GM23248 (cell line): ENCODE results near the gene NEURL4. TPM values are rescaled to one million over a fixed set of nuclear protein-coding genes. Genes with fewer than 3 reads are reported as not detected.

Source experiments
- DNase-seq: peaks from one replicate; pipeline ENCODE4 v3.0.0-alpha.2; 2015
- H2AFZ ChIP-seq: fragments of 200-600 bp; sonication (generic); 2 replicates; pipeline ENCODE4 v1.6.1; 2016; ENCODE audit warnings: antibody characterized with exemption
- H3F3A ChIP-seq: fragments of 200-600 bp; sonication (generic); 2 replicates; pipeline ENCODE4 v1.6.1; 2016; ENCODE audit warnings: mild to moderate bottlenecking, antibody characterized with exemption, mixed run types; ENCODE audit not compliant: insufficient read depth
- H3K27ac ChIP-seq: fragments of 200-600 bp; sonication (generic); 2 replicates; pipeline ENCODE4 v1.5.1; 2016; ENCODE audit warnings: mild to moderate bottlenecking
- H3K27me3 ChIP-seq: fragments of 200-600 bp; sonication (generic); replicated peaks from 2 replicates; pipeline ENCODE4 v1.6.1; 2016; ENCODE audit warnings: mild to moderate bottlenecking; ENCODE audit not compliant: insufficient read depth
- H3K36me3 ChIP-seq: fragments of 200-600 bp; sonication (generic); 2 replicates; pipeline ENCODE4 v1.6.1; 2016; ENCODE audit warnings: low read depth, mild to moderate bottlenecking
- H3K4me1 ChIP-seq: fragments of 200-600 bp; sonication (generic); 2 replicates; pipeline ENCODE4 v1.6.1; 2016; ENCODE audit warnings: mild to moderate bottlenecking; ENCODE audit not compliant: insufficient read depth
- H3K4me2 ChIP-seq: fragments of 200-600 bp; sonication (generic); one replicate; pipeline ENCODE4 v1.6.1; 2016; ENCODE audit warnings: mild to moderate bottlenecking; ENCODE audit not compliant: unreplicated experiment
- H3K4me3 ChIP-seq: fragments of 200-600 bp; sonication (generic); 2 replicates; pipeline ENCODE4 v1.5.1; 2016; ENCODE audit warnings: mild to moderate bottlenecking
- H3K79me2 ChIP-seq: fragments of 200-600 bp; sonication (generic); 2 replicates; pipeline ENCODE4 v1.6.1; 2016; ENCODE audit warnings: mild to moderate bottlenecking; ENCODE audit not compliant: insufficient read depth
- H3K9ac ChIP-seq: fragments of 200-600 bp; sonication (generic); 2 replicates; pipeline ENCODE4 v1.6.1; 2016; ENCODE audit warnings: mild to moderate bottlenecking
- H3K9me2 ChIP-seq: fragments of 200-600 bp; sonication (generic); 2 replicates; pipeline ENCODE4 v1.6.1; 2016; ENCODE audit warnings: mixed run types, mild to moderate bottlenecking, moderate library complexity; ENCODE audit not compliant: insufficient read depth
- H3K9me3 ChIP-seq: fragments of 200-600 bp; sonication (generic); one replicate; pipeline ENCODE4 v1.6.1; 2017; ENCODE audit warnings: low read depth
- H4K20me1 ChIP-seq: fragments of 200-600 bp; sonication (generic); 2 replicates; pipeline ENCODE4 v1.6.0; 2016; ENCODE audit not compliant: insufficient read depth
- EZH2 ChIP-seq: fragments of 200-600 bp; sonication (generic); IDR thresholded peaks from 2 replicates; pipeline ENCODE4 v1.6.1; 2018; ENCODE audit warnings: antibody characterized with exemption, mild to moderate bottlenecking; ENCODE audit not compliant: insufficient read depth, poor library complexity, severe bottlenecking
- EZH2phosphoT487 ChIP-seq: fragments of 200-600 bp; sonication (generic); IDR thresholded peaks from 2 replicates; pipeline ENCODE4 v1.6.1; 2018; ENCODE audit warnings: antibody characterized with exemption, moderate library complexity, mild to moderate bottlenecking, low read depth; ENCODE audit not compliant: insufficient read depth
- WGBS, 2 experiments: methylation state at CpG; one replicate each; pipeline ENCODE4 v1.1.6; 2015 to 2017; ENCODE audit warnings: low lambda C conversion rate in 2 of 2, low coverage in 1 of 2; ENCODE audit errors: missing lambda C conversion rate in 2 of 2; 5-methylcytosine and 5-hydroxymethylcytosine counted together
- in situ Hi-C: fragments of 300-500 bp; cut with MboI; formaldehyde crosslinking; loops from 2 replicates; pipeline ENCODE4 v1.15.0; 2020
- polyA plus RNA-seq: library from polyadenylated mRNA; unstranded; fragments of >200 nt; fragmentation: Nextera tagmentation; extraction: Ambion mirVana; gene quantifications from 2 replicates; pipeline ENCODE4 v1.2.1, GENCODE V29; 2016
- total RNA-seq: library from RNA; depleted of rRNA; stranded (reverse); fragments of >200 nt; shearing (Covaris generic); gene quantifications from 2 replicates; pipeline ENCODE4 v1.2.3, GENCODE V29; 2014

The NEURL4 gene
- total and polyA plus RNA-seq, 2 experiments from 2014 or later = 2.0 to 12.8 TPM

- H3K9ac ChIP-seq = no peak overlapping the region
- H3K9me2 ChIP-seq = no peaks in the 10 kb centered on the region
- no peak overlapping the region for H2AFZ ChIP-seq
- no peak for DNase-seq
- no peak for TF ChIP-seq EZH2phosphoT487
- no peak for TF ChIP-seq EZH2
- H3K36me3 ChIP-seq = no peaks in the 10 kb centered on the region
- H3K9me3 ChIP-seq = no peaks in the 10 kb centered on the region
- in situ Hi-C loops = no loop called here
- peaks cover 20% of the 10 kb centered on the region; the same call in 1 of the 2 replicates for H3K27me3 ChIP-seq
- WGBS, 2 experiments = 69 to 70% methylated on average over 12 of the region's 12 CpGs
- no peaks in the 10 kb centered on the region for H4K20me1 ChIP-seq
- H3K79me2 ChIP-seq = no peaks in the 10 kb centered on the region
- no peak overlapping the region for H3K4me3 ChIP-seq
- H3K27ac ChIP-seq = no peak overlapping the region
- H3K4me2 ChIP-seq = no peak overlapping the region
- H3F3A ChIP-seq = no peaks in the 10 kb centered on the region
- no peaks in the 10 kb centered on the region for H3K4me1 ChIP-seq
Observed at GRCh38 chr17:7285679-7286078, 43.5 kb downstream of the NEURL4 start.

DNA sequence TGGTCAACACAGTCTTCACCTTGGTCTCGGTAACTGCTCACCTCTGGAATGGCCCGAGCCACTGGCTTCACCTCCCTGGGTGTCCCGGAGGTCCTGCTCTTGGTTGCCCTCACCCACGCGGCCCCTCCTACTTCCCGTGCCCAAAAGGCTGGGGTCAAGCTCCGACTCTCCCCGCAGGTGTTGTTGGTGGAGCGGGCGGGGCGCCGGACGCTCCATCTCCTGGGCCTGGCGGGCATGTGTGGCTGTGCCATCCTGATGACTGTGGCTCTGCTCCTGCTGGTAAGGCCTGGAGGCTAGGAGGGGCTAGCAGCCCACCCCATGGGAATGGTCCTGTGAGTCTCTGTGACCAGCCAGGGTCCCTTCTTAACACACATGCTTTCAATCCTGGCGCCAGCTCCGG lies 44.2 kb downstream of the NEURL4 start:
- Histone ChIP-seq H3K79me2 (no peaks in the 10 kb centered on the region), H4K20me1 (no peaks in the 10 kb centered on the region), H3K27ac (no peak overlapping the region), H3K9ac (no peak overlapping the region), H3K9me3 (no peaks in the 10 kb centered on the region), H3K4me3 (no peak overlapping the region), H3K4me2 (no peak overlapping the region), H3K4me1 (no peaks in the 10 kb centered on the region), H2AFZ (no peak overlapping the region), H3K9me2 (no peaks in the 10 kb centered on the region), H3K36me3 (no peaks in the 10 kb centered on the region), H3K27me3 (peaks cover 20% of the 10 kb centered on the region; the same call in 1 of the 2 replicates), H3F3A (peaks cover 5% of the 10 kb centered on the region; the same call in 1 of the 2 replicates)
- 82 to 84% methylated on average over 16 of the region's 16 CpGs for WGBS, 2 experiments
- no peak for DNase-seq
- TF ChIP-seq EZH2phosphoT487 (no peak), EZH2 (no peak)
- in situ Hi-C loops = no loop called here

GRCh38 chr17:7283471-7284216 lies 45.5 kb downstream of the NEURL4 start:
- Histone ChIP-seq H4K20me1 (no peaks in the 10 kb centered on the region), H3K79me2 (no peaks in the 10 kb centered on the region), H3K27ac (no peak overlapping the region), H3F3A (peaks cover 6% of the 10 kb centered on the region; the same call in 1 of the 2 replicates), H3K36me3 (no peaks in the 10 kb centered on the region), H3K4me2 (no peak overlapping the region), H3K4me3 (no peak overlapping the region), H3K27me3 (peaks cover 20% of the 10 kb centered on the region; the same call in 1 of the 2 replicates), H3K4me1 (no peaks in the 10 kb centered on the region), H3K9me2 (no peaks in the 10 kb centered on the region), H3K9me3 (no peaks in the 10 kb centered on the region), H2AFZ (no peak overlapping the region), H3K9ac (no peak overlapping the region)
- no peak for DNase-seq
- no peak for TF ChIP-seq EZH2phosphoT487
- TF ChIP-seq EZH2 = no peak
- in situ Hi-C loops = no loop called here
- 80 to 84% methylated on average over 18 of the region's 18 CpGs for WGBS, 2 experiments

DNA sequence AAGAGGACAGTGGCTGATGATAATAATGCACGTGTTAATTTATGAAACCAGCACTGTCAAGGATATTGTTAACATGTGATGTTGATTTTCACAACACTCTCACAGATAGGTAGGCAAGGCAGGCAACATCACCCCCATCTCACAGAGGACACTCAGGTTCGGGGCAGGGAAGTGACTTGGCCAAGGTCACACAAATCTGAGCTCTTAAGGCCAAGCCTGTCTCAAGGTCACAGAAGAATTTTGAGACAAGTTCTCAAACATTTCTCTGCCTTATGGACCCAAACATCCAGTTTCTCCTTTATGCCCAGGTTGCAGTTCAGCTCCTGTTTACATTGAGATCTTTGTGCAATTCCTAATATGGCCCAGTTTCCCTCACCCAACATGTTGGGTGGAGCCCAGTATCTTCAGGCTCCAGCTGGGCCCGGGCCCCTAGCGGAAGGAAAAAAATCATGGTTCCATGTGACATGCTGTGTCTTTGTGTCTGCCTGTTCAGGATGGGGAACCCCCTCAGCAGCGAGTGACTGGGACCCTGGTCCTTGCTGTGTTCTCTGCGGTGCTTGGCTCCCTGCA lies 46.3 kb downstream of the NEURL4 start:
- WGBS, 2 experiments = 32 to 48% methylated on average over 6 of the region's 6 CpGs
- no peaks in the 10 kb centered on the region for H3K36me3 ChIP-seq
- H2AFZ ChIP-seq = no peak overlapping the region
- H3K4me3 ChIP-seq = no peak overlapping the region
- no peak overlapping the region for H3K9ac ChIP-seq
- H3K27me3 ChIP-seq = peaks cover 16% of the 10 kb centered on the region; the same call in 1 of the 2 replicates
- no peak overlapping the region for H3K4me2 ChIP-seq
- H3K27ac ChIP-seq = no peak overlapping the region
- TF ChIP-seq EZH2 (no peak), EZH2phosphoT487 (no peak)
- no peaks in the 10 kb centered on the region for H3K9me3 ChIP-seq
- no peaks in the 10 kb centered on the region for H3K79me2 ChIP-seq
- peak; percentile 41 for DNase-seq
- H4K20me1 ChIP-seq = no peaks in the 10 kb centered on the region
- H3K9me2 ChIP-seq = no peaks in the 10 kb centered on the region
- in situ Hi-C loops = no loop called here
- no peaks in the 10 kb centered on the region for H3K4me1 ChIP-seq
- peaks cover 6% of the 10 kb centered on the region; the same call in 1 of the 2 replicates for H3F3A ChIP-seq
